ENCODE results near the gene ZNF579. TPM values are rescaled to one million over a fixed set of nuclear protein-coding genes. Genes with fewer than 3 reads are reported as not detected.

ZNF579 gene
- total and polyA plus RNA-seq, 2 donors (not counting 3 experiments of a cell fraction or from before 2014, with no cell fraction given): 11.6 to 15.7 TPM

DNA sequence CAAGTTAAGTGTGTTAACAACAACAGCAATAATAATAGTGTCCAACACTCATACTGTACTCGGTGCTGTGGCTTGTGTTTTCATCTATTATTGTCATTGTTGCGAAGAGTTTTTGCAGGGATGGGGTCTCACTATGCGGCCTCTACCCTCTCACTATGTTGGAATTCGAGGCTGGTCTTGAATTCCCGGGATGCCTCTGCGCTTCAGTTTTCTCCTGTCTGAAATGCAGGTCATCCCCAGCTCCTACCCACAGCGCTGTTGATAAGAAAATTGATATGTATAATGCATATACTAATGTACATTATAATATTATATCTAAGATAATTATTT is 30.4 kb downstream of the ZNF579 start:
- CTCF ChIA-PET: interaction anchor here (0.7 to 2.0 kb wide), 5 partner anchors 8 to 82 kb away, joined by 3 to 6 read pairs (median 4); partner anchors contain the start of gene FIZ1
- dilution Hi-C loops (cut with MboI; ENCODE audit: extremely low pct_ligation_motif_present, low sequenced_read_pairs): no loop called here
- no peak for FAIRE-seq

More for the DNA sequence above, 30.4 kb downstream of the ZNF579 start:
- Histone ChIP-seq H3K4me3 (replicated peaks in 1 of 3; ENCODE audit: insufficient read depth in 1 of 3, low read depth in 1 of 3, low read length in 3 of 3) (peak overlapping the region in 1 of 3 experiments; percentile 26), H3K36me3 (ENCODE audit: control insufficient read depth in 2 of 2, extremely low read depth in 1 of 2, insufficient read depth in 2 of 2, low read length in 2 of 2) (no peaks in the 10 kb centered on the region), H3K4me1 (ENCODE audit: control insufficient read depth, extremely low read depth, insufficient read depth, low read length) (peaks cover 33% of the 10 kb centered on the region), H3K9me1 (replicated peaks; ENCODE audit: control insufficient read depth, extremely low read depth, insufficient read depth, low read length) (no peaks in the 10 kb centered on the region), H3K4me2 (ENCODE audit: insufficient read depth, low read length) (peak overlapping the region; percentile 65), H3K9ac (replicated peaks; ENCODE audit: extremely low read depth, insufficient read depth, low read length) (no peak overlapping the region), H4K20me1 (replicated peaks; ENCODE audit: control insufficient read depth, extremely low read depth, insufficient read depth, low read length) (no peaks in the 10 kb centered on the region), H3K27ac (ENCODE audit: insufficient read depth, low read depth, low read length) (peak overlapping the region; percentile 96), H2AFZ (ENCODE audit: low read depth, low read length) (peak overlapping the region; percentile 65), H3K9me3 (replicated peaks; ENCODE audit: control insufficient read depth, insufficient read depth, low read length) (no peaks in the 10 kb centered on the region), H3K79me2 (ENCODE audit: control insufficient read depth, insufficient read depth, low read length) (no peaks in the 10 kb centered on the region), H3K27me3 (ENCODE audit: control insufficient read depth in 2 of 2, insufficient read depth in 2 of 2, low read length in 2 of 2) (peaks cover 0 to 3% of the 10 kb centered on the region in 2 experiments)
- TF ChIP-seq EZH2 (IDR thresholded peaks at IDR 0.05; ENCODE audit: borderline replicate concordance, low read depth, low read length, severe bottlenecking): no peak
- TF ChIP-seq, protein P1, sequence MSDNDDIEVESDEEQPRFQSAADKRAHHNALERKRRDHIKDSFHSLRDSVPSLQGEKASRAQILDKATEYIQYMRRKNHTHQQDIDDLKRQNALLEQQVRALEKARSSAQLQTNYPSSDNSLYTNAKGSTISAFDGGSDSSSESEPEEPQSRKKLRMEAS (IDR thresholded peaks at IDR 0.05; ENCODE audit: insufficient read depth, insufficient read length): no peak
- no peak for TF ChIP-seq MYC (IDR thresholded peaks at IDR 0.05; ENCODE audit: low read depth, low read length)
- no peak for TF ChIP-seq FOS (IDR thresholded peaks at IDR 0.05; ENCODE audit: borderline replicate concordance, insufficient read depth, low read length)
- no peak for TF ChIP-seq GATA2 (IDR thresholded peaks at IDR 0.05; ENCODE audit: insufficient read depth, insufficient read length, low read depth, low read length)
- no peak for TF ChIP-seq POLR2AphosphoS5 (IDR thresholded peaks at IDR 0.05; ENCODE audit: insufficient read depth, low read depth, low read length)
- TF ChIP-seq, protein P2, sequence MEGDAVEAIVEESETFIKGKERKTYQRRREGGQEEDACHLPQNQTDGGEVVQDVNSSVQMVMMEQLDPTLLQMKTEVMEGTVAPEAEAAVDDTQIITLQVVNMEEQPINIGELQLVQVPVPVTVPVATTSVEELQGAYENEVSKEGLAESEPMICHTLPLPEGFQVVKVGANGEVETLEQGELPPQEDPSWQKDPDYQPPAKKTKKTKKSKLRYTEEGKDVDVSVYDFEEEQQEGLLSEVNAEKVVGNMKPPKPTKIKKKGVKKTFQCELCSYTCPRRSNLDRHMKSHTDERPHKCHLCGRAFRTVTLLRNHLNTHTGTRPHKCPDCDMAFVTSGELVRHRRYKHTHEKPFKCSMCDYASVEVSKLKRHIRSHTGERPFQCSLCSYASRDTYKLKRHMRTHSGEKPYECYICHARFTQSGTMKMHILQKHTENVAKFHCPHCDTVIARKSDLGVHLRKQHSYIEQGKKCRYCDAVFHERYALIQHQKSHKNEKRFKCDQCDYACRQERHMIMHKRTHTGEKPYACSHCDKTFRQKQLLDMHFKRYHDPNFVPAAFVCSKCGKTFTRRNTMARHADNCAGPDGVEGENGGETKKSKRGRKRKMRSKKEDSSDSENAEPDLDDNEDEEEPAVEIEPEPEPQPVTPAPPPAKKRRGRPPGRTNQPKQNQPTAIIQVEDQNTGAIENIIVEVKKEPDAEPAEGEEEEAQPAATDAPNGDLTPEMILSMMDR (IDR thresholded peaks at IDR 0.05; ENCODE audit: extremely low read depth in 1 of 2, insufficient read depth in 1 of 2, low read depth in 1 of 2, low read length in 2 of 2): no peak
- TF ChIP-seq JUN (IDR thresholded peaks at IDR 0.05; ENCODE audit: borderline replicate concordance, insufficient read depth, insufficient read length, low read depth): no peak
- no peak for TF ChIP-seq POLR2A (IDR thresholded peaks at IDR 0.05; ENCODE audit: low read depth, low read length)
- intact Hi-C loops (cut with micrococcal nuclease): no loop called here
- POLR2A ChIA-PET: interaction anchor here (0.5 kb wide), 1 partner anchor 73 kb away, joined by 3 read pairs; no protein-coding TSS in a partner anchor
- BruUV-seq (replicated peaks): no TSS peak
- DNase-seq (ENCODE audit: low read depth, low spot score): no peak
